Tibial nerve (tissue), 4 donors: Measurements from ENCODE around the gene CHMP1B. TPM values are rescaled to one million over a fixed set of nuclear protein-coding genes. Genes with fewer than 3 reads are reported as not detected.

Experiments
- DNase-seq, 2 donors: peaks; one replicate each; pipeline ENCODE4 v3.0.0-alpha.2; 2019; ENCODE audit warnings: low spot score in 2 of 2
- H3K27ac ChIP-seq, 4 donors: fragments of 200-600 bp; sonication (generic) in 3 of 4; one replicate each; pipeline ENCODE4 v1.5.1; 2017 to 2019; ENCODE audit warnings: mild to moderate bottlenecking in 1 of 4
- H3K27me3 ChIP-seq, 2 donors: fragments of 200-600 bp; sonication (generic) in 1 of 2; one replicate each; pipeline versions ENCODE4 v1.5.1 to v1.6.0; 2017 to 2019
- H3K36me3 ChIP-seq, 3 donors: fragments of 200-600 bp; sonication (generic); one replicate each; pipeline ENCODE4 v1.5.1; 2018 to 2019
- H3K4me1 ChIP-seq, 4 donors: fragments of 200-600 bp; sonication (generic) in 3 of 4; one replicate each; pipeline ENCODE4 v1.5.1; 2017 to 2019
- H3K4me3 ChIP-seq, 4 donors: fragments of 200-600 bp; sonication (generic) in 3 of 4; one replicate each; pipeline ENCODE4 v1.5.1; 2017 to 2019; ENCODE audit warnings: mild to moderate bottlenecking in 1 of 4, moderate library complexity in 1 of 4
- H3K9me3 ChIP-seq, 4 donors: fragments of 200-600 bp; sonication (generic) in 3 of 4; one replicate each; pipeline ENCODE4 v1.5.1; 2017 to 2019
- CTCF ChIP-seq, 5 experiments: fragments of 200-600 bp in 3 of 5; fragments of 450-650 bp in 2 of 5; sonication (generic) in 3 of 5; IDR thresholded peaks; one replicate each; pipeline ENCODE4 v1.5.1; 2016 to 2019; ENCODE audit warnings: antibody characterized with exemption in 5 of 5, mild to moderate bottlenecking in 3 of 5, moderate library complexity in 2 of 5
- EP300 ChIP-seq, 2 donors: sonication (generic); formaldehyde crosslinking; IDR thresholded peaks; one replicate each; pipeline ENCODE4 v1.6.1; 2017; ENCODE audit warnings: antibody characterized with exemption in 2 of 2, mild to moderate bottlenecking in 1 of 2
- POLR2A ChIP-seq, 2 donors: fragments of 450-650 bp; IDR thresholded peaks; one replicate each; pipeline ENCODE4 v1.6.1; 2017; ENCODE audit warnings: antibody characterized with exemption in 2 of 2, mild to moderate bottlenecking in 2 of 2, moderate library complexity in 2 of 2
- WGBS, 2 donors: methylation state at CpG; one replicate each; pipeline ENCODE4 v1.1.5; 2018; 5-methylcytosine and 5-hydroxymethylcytosine counted together
- total RNA-seq, 4 donors: library from RNA; depleted of rRNA; stranded (reverse); fragments of >200 nt; gene quantifications; one replicate each; pipeline ENCODE4 v1.1.0, GENCODE V29; 2016

Gene CHMP1B
- total RNA-seq, 4 donors from 2014 or later, result 31.2 to 49.8 (median 38.1) TPM

- no peaks in the 10 kb centered on the region for H3K9me3 ChIP-seq
- 55 to 68% methylated on average over 5 of the region's 5 CpGs for WGBS, 2 donors
- no peak for TF ChIP-seq CTCF (IDR thresholded peaks at IDR 0.05)
- no peak for TF ChIP-seq EP300 (IDR thresholded peaks at IDR 0.05)
- no peak for TF ChIP-seq POLR2A (IDR thresholded peaks at IDR 0.05)
- H3K4me3 ChIP-seq, result no peak overlapping the region
- DNase-seq, result no peak
- H3K27me3 ChIP-seq, result no peaks in the 10 kb centered on the region
- no peaks in the 10 kb centered on the region for H3K4me1 ChIP-seq
- no peak overlapping the region for H3K27ac ChIP-seq
- no peaks in the 10 kb centered on the region for H3K36me3 ChIP-seq
Measured at GRCh38 chr18:11823545-11823944, 27.7 kb upstream of the CHMP1B start.

GRCh38 chr18:11826836-11827235, 24.4 kb upstream of the CHMP1B start:
- H3K27me3 ChIP-seq, result no peaks in the 10 kb centered on the region
- no peaks in the 10 kb centered on the region for H3K4me1 ChIP-seq
- no peaks in the 10 kb centered on the region for H3K36me3 ChIP-seq
- H3K27ac ChIP-seq, result no peak overlapping the region
- no peak for DNase-seq
- TF ChIP-seq POLR2A (IDR thresholded peaks at IDR 0.05) (no peak), EP300 (IDR thresholded peaks at IDR 0.05) (no peak), CTCF (IDR thresholded peaks at IDR 0.05) (no peak)
- H3K4me3 ChIP-seq, result no peak overlapping the region
- 80 to 89% methylated on average over 12 of the region's 12 CpGs for WGBS, 2 donors
- no peaks in the 10 kb centered on the region for H3K9me3 ChIP-seq

- Histone ChIP-seq H3K9me3 (no peaks in the 10 kb centered on the region), H3K4me3 (no peak overlapping the region), H3K27me3 (no peaks in the 10 kb centered on the region), H3K36me3 (no peaks in the 10 kb centered on the region), H3K4me1 (no peaks in the 10 kb centered on the region), H3K27ac (no peak overlapping the region)
- no peak for DNase-seq
- TF ChIP-seq EP300 (IDR thresholded peaks at IDR 0.05), result no peak
- no peak for TF ChIP-seq CTCF (IDR thresholded peaks at IDR 0.05)
- no peak for TF ChIP-seq POLR2A (IDR thresholded peaks at IDR 0.05)
- WGBS, 2 donors, result 69 to 72% methylated on average over 6 of the region's 6 CpGs
Measured at GRCh38 chr18:11828786-11829432, 22.3 kb upstream of the CHMP1B start.

- H3K27me3 ChIP-seq, result no peaks in the 10 kb centered on the region
- H3K4me1 ChIP-seq, result no peaks in the 10 kb centered on the region
- TF ChIP-seq CTCF (IDR thresholded peaks at IDR 0.05), result no peak
- TF ChIP-seq EP300 (IDR thresholded peaks at IDR 0.05), result no peak
- TF ChIP-seq POLR2A (IDR thresholded peaks at IDR 0.05), result no peak
- H3K27ac ChIP-seq, result no peak overlapping the region
- WGBS, 2 donors, result 94 to 95% methylated on average over 4 of the region's 4 CpGs
- no peaks in the 10 kb centered on the region for H3K36me3 ChIP-seq
- no peak for DNase-seq
- H3K4me3 ChIP-seq, result no peak overlapping the region
- H3K9me3 ChIP-seq, result no peaks in the 10 kb centered on the region
Measured at GRCh38 chr18:11830585-11830984, 20.6 kb upstream of the CHMP1B start.

- Histone ChIP-seq H3K27ac (no peak overlapping the region), H3K9me3 (no peaks in the 10 kb centered on the region), H3K4me3 (no peak overlapping the region), H3K4me1 (no peaks in the 10 kb centered on the region), H3K36me3 (no peaks in the 10 kb centered on the region), H3K27me3 (no peaks in the 10 kb centered on the region)
- WGBS, 2 donors, result 75 to 76% methylated on average over 3 of the region's 3 CpGs
- DNase-seq, result no peak
- TF ChIP-seq POLR2A (IDR thresholded peaks at IDR 0.05) (no peak), CTCF (IDR thresholded peaks at IDR 0.05) (no peak), EP300 (IDR thresholded peaks at IDR 0.05) (no peak)
Measured at GRCh38 chr18:11831921-11832320, 19.3 kb upstream of the CHMP1B start.
